GM20431 (cell line): ENCODE results near the gene FICD.
"Not testable (repeated sequence)": the region's sequence is repeated elsewhere in the genome, so short reads cannot be mapped to it uniquely, and the experiment has no call there.

ENCODE experiments used
- in situ Hi-C: fragments of 300-500 bp; cut with MseI, MboI; formaldehyde crosslinking; loops from one replicate; pipeline ENCODE4 v1.15.0; 2020; ENCODE audit warnings: low sequenced_read_pairs; ENCODE audit not compliant: unreplicated experiment

The FICD gene

DNA sequence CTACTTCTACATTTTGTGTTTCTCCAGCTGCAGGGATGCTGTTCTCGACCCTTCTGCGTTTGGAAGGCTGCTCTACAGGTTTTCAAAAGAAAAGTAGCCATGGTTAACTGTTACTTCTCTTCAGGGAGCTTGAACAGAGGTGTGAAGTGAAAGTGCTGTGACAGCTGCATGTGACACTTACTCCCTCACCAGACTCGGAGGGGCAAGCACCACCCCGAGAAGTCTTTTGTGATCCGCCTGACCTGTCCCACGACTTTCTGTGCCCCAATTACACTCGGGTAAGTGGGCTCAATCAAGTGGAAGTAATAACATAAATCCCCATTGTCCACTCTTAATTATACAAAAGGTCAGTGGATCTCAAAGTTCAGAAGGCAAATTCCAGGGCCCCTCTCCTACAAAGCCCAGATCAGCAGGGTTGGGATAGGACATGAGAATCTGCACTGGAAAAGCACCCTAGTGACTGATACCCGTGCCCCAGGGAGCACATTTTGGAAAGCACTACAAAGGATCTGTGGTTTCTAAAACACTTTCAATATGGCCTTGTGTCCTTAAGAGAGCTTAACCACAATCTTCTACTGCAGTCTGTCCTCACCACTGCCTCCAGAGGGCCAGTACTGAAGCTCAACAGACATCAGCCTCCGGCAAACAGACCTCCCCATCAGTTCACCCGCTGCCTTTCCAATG is 11.5 kb downstream of the FICD start:
- in situ Hi-C loops: no loop called here

- in situ Hi-C loops: no loop called here
These were observed 12.1 kb downstream of the FICD start for GRCh38 chr12:108527166-108527496.

GRCh38 chr12:108530161-108530560 is 15.1 kb downstream of the FICD start:
- in situ Hi-C loops: no loop called here

DNA sequence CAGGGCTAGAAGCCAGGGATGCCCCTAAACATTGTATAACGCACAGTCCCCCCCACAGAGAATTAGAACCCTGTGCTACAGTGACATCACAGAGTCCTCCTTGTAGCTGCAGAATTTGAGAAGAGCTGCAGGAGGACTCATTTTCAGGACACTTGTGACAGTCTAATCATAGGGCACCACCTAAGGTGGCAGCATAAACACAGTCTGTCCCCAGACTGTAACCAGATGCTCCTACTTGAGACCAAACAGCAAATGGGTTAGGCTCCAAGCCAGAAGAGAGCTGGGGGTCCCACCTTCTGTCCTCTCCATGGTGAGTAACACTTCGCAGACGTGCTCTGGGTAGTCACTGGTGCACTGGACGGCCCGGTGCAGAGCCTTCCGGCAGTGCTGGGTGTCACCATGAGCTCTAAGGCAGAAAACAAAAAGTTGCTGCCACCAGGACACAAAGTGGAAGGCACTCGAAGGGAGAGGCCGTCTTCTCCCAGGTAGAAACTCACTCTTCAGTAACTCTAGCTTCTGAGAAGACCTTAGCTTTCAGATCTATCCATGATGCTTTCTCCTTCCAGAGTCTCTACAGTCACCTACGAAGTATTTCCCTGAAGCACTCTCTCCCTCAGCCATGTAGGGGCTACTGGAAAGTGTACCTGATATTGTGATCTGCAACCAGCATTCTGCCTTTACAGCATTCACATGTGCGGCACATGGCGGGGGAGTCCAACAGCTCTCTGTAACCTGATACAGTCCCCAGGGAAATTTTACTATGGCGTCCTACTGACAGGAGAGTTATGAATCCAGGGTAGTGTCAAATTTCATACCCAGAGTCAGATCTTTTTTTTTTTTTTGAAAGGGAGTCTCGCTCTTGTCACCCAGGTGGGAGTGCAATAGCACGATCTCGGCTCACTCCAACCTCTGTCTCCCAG is 17.1 kb downstream of the FICD start:
- in situ Hi-C loops: no loop called here

DNA sequence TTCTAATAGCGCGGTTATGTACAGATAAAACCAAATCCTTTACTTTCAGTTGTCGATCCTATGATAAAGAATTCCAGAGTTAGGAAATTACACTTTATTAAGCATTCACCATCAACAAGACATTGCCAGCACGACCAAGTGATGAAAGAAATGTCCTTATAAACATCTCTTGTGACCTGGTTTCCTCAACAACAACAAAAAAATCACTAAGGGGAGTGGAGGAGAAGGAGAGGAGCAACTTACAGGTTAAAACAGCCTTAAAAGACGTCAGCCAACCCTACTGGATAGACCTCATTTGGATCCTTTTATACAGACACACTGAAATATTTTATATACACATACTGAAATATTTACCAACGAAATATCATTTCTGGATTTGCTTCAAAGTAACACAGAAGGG is 23.1 kb downstream of the FICD start:
- in situ Hi-C loops: no loop called here

- in situ Hi-C loops: no loop called here
These were observed 23.6 kb downstream of the FICD start for GRCh38 chr12:108538616-108539195.

- in situ Hi-C loops: no loop called here
These were observed 27.2 kb downstream of the FICD start for GRCh38 chr12:108542320-108542719.

GRCh38 chr12:108543652-108544051 is 28.6 kb downstream of the FICD start:
- in situ Hi-C loops: no loop called here

DNA sequence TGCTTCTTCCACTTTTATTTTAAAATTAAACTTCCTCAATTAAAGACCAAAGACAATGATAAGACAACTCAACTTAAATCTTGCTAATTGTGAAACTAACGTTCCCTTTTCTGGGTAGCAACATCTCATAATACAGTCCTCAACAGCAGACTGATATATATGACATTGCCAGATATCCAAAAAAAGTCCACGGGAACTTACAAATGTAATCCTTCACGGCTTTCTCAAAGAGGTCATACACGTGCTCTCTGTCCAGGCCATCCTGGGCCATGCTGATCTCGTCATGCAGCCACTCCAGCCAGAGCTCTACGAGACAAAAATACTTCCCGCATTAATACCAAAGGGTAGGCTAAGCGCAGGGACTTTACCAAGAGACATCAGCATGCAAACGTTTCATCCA is 32.6 kb downstream of the FICD start:
- in situ Hi-C loops: no loop called here

- in situ Hi-C loops: no loop called here
These were observed 34.0 kb downstream of the FICD start for GRCh38 chr12:108548954-108549521.

DNA sequence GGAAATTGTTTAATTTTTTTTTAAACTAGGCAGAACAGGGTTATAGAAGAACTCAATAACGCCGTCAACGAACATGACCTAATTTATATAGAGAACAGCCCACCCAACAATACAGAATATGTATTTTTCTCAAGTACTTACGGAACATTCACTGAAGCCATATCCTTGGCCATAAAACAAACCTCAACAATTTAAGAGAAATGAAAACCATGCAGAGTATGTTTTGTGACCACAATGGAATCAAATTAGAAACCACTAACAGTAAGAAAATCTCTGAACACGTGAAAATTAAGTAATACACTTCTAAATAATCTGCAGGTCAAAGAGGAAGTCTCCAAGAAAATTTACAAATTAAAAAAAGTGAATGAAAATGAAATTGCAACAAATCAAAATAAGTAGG is 36.5 kb downstream of the FICD start:
- in situ Hi-C loops: no loop called here

DNA sequence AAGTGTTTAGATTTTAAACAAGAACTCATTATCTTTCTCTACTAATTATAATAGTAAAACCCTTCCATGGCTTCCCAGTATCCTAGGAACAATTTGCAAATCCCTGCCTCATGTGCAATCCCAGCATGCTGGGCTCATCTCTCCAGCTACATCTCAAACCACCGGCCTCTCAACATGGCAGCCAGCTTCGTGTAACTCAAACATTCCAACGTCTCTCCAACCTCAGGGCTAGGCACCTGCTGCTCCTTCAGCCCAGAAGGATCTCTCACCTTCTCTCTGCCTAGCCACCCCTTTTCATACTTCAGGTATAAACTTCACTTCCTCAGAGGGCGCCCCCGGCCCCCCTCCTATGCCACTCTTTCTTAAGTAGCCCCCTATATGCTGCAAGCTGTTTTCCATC is 38.7 kb downstream of the FICD start:
- in situ Hi-C loops: no loop called here

DNA sequence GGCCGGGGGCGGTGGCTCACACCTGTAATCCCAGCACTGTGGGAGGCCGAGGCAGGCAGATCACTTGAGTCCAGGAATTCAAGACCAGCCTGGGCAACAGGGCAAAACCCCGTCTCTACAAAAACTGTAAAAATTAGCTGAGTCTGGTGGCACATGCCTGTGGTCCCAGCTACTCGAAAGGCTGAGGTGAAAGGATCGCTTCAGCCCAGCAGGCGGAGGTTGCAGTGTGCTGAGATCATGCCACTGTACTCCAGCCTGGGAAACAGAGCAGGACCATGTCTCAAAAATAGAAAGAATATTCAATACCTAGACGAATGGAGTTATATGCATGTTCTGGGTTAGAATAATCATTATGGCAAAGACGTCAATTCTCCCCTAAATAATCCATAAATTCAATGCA is 40.3 kb downstream of the FICD start:
- in situ Hi-C loops: not testable (repeated sequence)

GRCh38 chr12:108559007-108559655 is 44.1 kb downstream of the FICD start:
- in situ Hi-C loops: no loop called here

GRCh38 chr12:108559748-108560147 is 44.7 kb downstream of the FICD start:
- in situ Hi-C loops: loop anchor here (10.0 kb wide), 1 partner anchor 55 kb away; no protein-coding TSS in a partner anchor

- in situ Hi-C loops: loop anchor here (10.0 kb wide), 1 partner anchor 54 kb away; no protein-coding TSS in a partner anchor
These were observed 45.2 kb downstream of the FICD start for GRCh38 chr12:108560321-108560721.

DNA sequence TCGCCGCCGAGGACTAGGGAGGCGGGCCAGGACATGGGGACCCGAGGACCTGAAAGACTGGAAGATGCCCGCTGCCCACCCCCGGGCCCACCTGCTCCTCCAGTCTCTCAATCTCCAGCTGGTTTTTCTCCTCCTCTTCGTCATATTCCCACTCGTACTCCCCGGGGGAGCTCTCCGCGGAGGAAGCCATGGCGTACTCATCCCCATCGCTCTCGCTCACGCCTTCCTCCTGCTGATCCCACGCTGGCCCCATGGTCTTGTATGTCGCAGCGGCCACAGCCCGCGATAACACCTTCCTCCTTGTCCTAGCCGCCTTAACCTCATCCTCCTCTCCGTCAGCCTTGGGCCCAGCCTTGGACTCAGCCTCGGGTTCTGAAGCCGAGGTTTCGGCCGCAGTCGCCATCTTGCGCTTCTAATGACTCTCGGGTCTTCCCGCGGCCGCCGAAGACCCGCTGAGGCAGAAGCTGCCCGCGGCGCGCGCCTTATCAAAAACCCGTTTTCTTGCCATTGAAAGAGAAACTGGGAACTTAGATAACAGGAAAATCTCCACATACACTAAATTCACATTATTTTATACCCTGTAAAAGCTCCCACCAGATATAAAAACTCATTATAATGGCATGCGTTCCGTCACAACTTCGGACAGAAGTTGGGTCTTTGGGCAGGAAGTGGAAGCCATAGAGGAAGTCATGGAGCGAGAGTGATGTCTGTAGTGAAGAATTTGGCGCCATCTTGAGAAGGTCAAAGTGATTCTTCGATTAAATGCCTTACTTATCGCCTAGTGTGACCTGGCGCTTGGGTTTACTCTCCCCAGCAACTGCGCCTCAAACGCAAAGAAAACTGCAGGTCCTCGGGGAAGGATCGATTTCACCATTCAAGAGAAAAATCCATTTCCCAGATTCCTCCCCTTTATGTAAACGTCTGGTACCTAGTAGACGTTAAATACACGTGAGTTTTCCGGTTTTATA is 46.0 kb downstream of the FICD start, which contains the start of gene SART3:
Gene SART3 (minus strand): TSS at position 422 of the 968 bp plus-strand sequence. CDS start 19 bp downstream, at position 403.
- in situ Hi-C loops: loop anchor here (10.0 kb wide), 1 partner anchor 54 kb away; no protein-coding TSS in a partner anchor

DNA sequence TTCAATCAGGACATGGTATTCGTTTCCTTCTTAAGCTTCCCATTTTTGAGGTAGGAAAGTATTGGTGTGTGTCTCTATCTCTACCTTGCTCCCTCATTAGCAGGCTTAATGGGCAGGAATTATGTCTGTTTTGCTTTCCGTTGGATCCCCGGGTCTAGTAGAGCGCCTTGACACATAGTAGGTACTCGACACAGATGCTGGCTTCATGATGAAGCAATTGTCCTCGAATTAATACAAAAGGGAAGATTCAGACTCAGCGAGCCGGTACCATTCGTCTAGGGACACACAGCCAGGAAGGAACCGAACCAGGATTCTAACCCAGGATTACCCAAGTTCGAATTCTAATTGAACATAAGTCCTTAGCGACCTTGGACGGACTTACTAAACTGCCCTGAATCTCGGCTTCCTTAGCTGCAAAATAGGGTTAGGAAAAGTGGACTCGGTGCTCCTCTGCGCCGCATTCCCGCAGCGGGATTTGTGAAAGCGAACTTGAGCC is 46.8 kb downstream of the FICD start:
- in situ Hi-C loops: loop anchor here (10.0 kb wide), 1 partner anchor 53 kb away; no protein-coding TSS in a partner anchor
